ENCODE results near the gene NPLOC4. TPM values are rescaled to one million over a fixed set of nuclear protein-coding genes. Genes with fewer than 3 reads are reported as not detected.

Gene NPLOC4
- total and polyA plus RNA-seq, 9 of the 15 experiments (the other 6 are each of a cell fraction or from before 2014, with no cell fraction given): 1.5 to 116 (median 64.5) TPM

- TF ChIP-seq ARID4B (CRISPR knock-in tag; IDR thresholded peaks at IDR 0.05): 0 out of 2 replicates have a peak, but pooled peaks have one; percentile 45
- 0 out of 2 replicates have a peak, but pooled peaks have one; percentile 28 for TF ChIP-seq SAFB (IDR thresholded peaks at IDR 0.05; ENCODE audit: borderline replicate concordance, low read depth, low read length)
- peak; percentile 27 for TF ChIP-seq RBFOX2 (IDR thresholded peaks at IDR 0.05; ENCODE audit: low read depth, low read length)
- peak; percentile 12 for TF ChIP-seq KDM5B (IDR thresholded peaks at IDR 0.05; ENCODE audit: insufficient replicate concordance, low read depth, low read length)
- no peak for TF ChIP-seq ZNF408 (CRISPR knock-in tag; IDR thresholded peaks at IDR 0.05; ENCODE audit: low read depth)
- TF ChIP-seq ZC3H4 (CRISPR knock-in tag; IDR thresholded peaks at IDR 0.05; ENCODE audit: borderline replicate concordance): no peak
- TF ChIP-seq PHB (CRISPR knock-in tag; IDR thresholded peaks at IDR 0.05): peak; percentile 5; the same call in 1 of the 2 replicates
- TF ChIP-seq GABPA (tag; conservative IDR thresholded peaks at IDR 0.05; ENCODE audit: low read depth): no peak
- no peak for TF ChIP-seq ELF2 (CRISPR knock-in tag; IDR thresholded peaks at IDR 0.05)
- peak; percentile 19; the same call in 1 of the 2 replicates for TF ChIP-seq ZNF395 (CRISPR knock-in tag; IDR thresholded peaks at IDR 0.05)
- no peak for TF ChIP-seq ADNP (tag; IDR thresholded peaks at IDR 0.05)
- peak; percentile 45 for TF ChIP-seq HMGN3 (IDR thresholded peaks at IDR 0.05; ENCODE audit: borderline replicate concordance, extremely low read depth, insufficient read length, low read depth, low read length)
- TF ChIP-seq POLR2AphosphoS5 (IDR thresholded peaks at IDR 0.05; ENCODE audit: control insufficient read depth, insufficient read depth, low read depth, low read length): no peak
Observed at GRCh38 chr17:81513753-81514488, 123.0 kb downstream of the NPLOC4 start (continued).

Measured in K562 (cell line).